Right cardiac atrium (tissue), 5 donors: ENCODE measurements around the gene ABHD6. TPM values are rescaled to one million over a fixed set of nuclear protein-coding genes. Genes with fewer than 3 reads are reported as not detected.
A peak's percentile ranks its signal among the peaks of the same experiment; 100 is the strongest.
"Not testable (repeated sequence)": the region's sequence is repeated elsewhere in the genome, so short reads cannot be mapped to it uniquely, and the experiment has no call there.

Source experiments
- ATAC-seq, 2 donors: fragments of 200-7000 bp; cut with Tn5 transposase; one replicate each; pipeline versions ENCODE4 v1.8.0 to v1.9.1; 2020; ENCODE audit warnings: moderate library complexity in 2 of 2, mild to moderate bottlenecking in 1 of 2
- DNase-seq, 3 donors: peaks; one replicate each; pipeline ENCODE4 v3.0.0-alpha.2; 2020
- H3K27ac ChIP-seq: one replicate; pipeline ENCODE4 v1.5.1; 2013; ENCODE audit warnings: mild to moderate bottlenecking, low read length, control low read depth, moderate library complexity
- H3K27me3 ChIP-seq: one replicate; pipeline ENCODE4 v1.6.1; 2013; ENCODE audit not compliant: control insufficient read depth, insufficient read depth
- H3K4me1 ChIP-seq: one replicate; pipeline ENCODE4 v1.6.1; 2013; ENCODE audit warnings: low read length; ENCODE audit not compliant: control insufficient read depth, insufficient read depth
- H3K4me3 ChIP-seq: one replicate; pipeline ENCODE4 v1.5.1; 2013; ENCODE audit warnings: low read length, control low read depth
- H3K9me3 ChIP-seq: one replicate; pipeline ENCODE4 v1.6.1; 2013; ENCODE audit warnings: low read length; ENCODE audit not compliant: control insufficient read depth
- WGBS: extraction: QIAGEN DNeasy Blood & Tissue Kit; methylation state at CpG from one replicate; pipeline ENCODE4 v1.1.7; 2013; 5-methylcytosine and 5-hydroxymethylcytosine counted together
- intact Hi-C, 4 donors: fragments of 100-400 bp; cut with DNase I; formaldehyde crosslinking; loops; one replicate each; pipeline versions ENCODE4 v1.11.0 to v1.14.0; 2022 to 2023
- polyA plus RNA-seq: library from polyadenylated mRNA; stranded (reverse); fragments of 200-250 nt; gene quantifications from one replicate; pipeline ENCODE4 v1.2.3, GENCODE V29; 2013
- total RNA-seq, 4 donors: library from RNA; stranded (reverse); fragmentation: NEBNext Ultra II Directional; extraction: Animal tissue kit (Norgen Biotek cat#: 25700); gene quantifications; one replicate each; pipeline ENCODE4 v1.2.1, GENCODE V29; 2021
- donor health status: healthy with polysubstance abuse.
- donor health status: DM: no; HTN: yes; CAD: no.
- donor health status: DM: no; HTN: no; CAD: no.
- donor health status: DM: no; HTN: yes; CAD: no; lungs with severe emphysema.
- donor health status: DM: yes; HTN: yes; CAD: no.

ABHD6 gene
- total and polyA plus RNA-seq, 5 donors, result 6.1 to 13.4 (median 10.6) TPM

DNA sequence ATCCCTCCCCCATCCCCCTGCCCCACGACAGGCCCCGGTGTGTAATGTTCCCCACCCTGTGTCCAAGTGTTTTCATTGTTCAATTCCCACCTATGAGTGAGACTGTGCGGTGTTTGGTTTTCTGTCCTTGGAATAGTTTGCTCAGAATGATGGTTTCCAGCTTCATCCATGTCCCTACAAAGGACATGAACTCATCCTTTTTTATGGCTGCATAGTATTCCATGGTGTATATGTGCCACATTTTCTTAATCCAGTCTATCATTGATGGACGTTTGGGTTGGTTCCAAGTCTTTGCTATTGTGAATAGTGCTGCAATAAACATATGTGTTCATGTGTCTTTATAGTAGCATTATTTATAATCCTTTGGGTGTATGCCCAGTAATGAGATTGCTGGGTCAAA, 5.3 kb downstream of the ABHD6 start:
- H3K27me3 ChIP-seq, DNase-seq, H3K4me1 ChIP-seq, H3K27ac ChIP-seq, ATAC-seq, intact Hi-C loops, H3K9me3 ChIP-seq, H3K4me3 ChIP-seq: not testable (repeated sequence)
- 92% methylated on average over 4 of the region's 4 CpGs for WGBS

DNA sequence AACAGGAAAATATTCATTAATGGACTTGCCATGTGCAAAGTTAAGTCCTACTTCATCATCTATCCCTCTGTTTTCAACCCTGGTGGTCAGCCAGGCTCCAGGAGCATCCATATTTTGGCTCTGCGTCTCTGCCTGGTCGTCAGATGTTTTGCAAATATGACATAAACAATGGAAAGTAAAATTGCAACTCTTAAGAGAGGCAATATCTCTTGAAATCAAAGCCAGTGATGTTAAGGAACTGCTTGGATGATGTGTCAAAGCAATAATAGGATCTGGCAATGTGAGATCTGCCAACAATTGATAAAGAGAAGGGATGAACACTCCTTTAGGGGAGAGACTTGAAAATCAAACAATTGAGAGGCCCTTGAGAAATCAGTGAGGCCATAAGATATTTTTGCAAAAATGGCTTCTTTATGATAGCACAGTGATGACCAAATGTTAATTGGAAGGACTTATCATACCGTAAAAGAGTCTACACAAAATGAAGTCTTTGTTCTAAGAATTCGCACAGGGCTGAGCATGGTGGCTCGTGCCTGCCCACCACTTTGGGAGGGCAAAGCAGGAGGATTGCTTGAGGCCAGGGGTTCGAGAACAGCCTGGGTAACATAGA, 6.5 kb downstream of the ABHD6 start:
- H3K4me1 ChIP-seq, result peaks cover 2% of the 10 kb centered on the region
- no peak overlapping the region for H3K4me3 ChIP-seq
- H3K27me3 ChIP-seq, result no peaks in the 10 kb centered on the region
- H3K27ac ChIP-seq, result no peak overlapping the region
- intact Hi-C loops, result no loop called here
- no peak for ATAC-seq
- no peak for DNase-seq
- H3K9me3 ChIP-seq, result no peaks in the 10 kb centered on the region
- 91% methylated on average over 6 of the region's 6 CpGs for WGBS

DNA sequence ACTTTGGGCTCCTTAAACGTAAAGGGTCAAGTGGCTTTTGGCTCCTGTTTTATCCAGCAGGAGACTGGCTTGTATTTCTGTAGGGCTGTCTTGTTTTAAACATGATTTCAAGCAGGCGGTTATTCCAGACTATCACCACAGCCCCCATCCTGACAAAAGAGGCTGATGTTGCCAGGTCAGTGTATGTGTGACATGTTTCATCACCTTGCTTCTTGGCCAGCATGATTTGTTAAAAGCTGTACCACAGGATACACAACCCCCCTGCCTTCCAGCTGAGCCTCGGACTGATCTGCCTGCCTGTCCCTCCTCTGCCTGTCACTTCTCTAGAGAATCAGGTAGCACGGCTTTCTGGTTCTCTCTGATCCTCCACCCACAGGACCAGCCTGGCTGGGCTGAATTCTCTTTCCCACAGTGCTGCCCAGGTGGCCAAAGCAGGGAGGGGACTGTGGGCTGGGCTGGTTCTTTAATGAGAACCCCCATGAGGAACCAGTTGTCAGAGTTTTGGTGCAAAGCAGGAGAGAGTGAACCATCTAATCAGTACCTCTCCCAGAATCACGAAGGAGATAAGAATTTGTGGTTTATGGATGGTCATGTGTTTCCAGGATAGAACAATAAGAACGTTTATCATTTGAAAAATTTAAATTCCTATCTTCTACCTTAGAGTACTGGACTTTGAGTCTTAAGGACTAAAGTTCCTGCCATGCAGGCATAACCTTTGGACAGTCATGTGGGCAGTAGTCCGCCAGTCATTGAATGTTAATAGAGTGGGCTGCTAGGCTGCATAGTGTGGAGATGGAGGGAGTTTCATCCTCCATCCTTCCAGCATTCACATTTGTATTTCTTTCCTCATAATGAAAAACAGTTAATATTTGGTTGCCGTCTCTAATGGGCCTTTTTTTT, 8.8 kb downstream of the ABHD6 start:
- H3K27me3 ChIP-seq, result no peaks in the 10 kb centered on the region
- 67% methylated on average over 8 of the region's 8 CpGs for WGBS
- intact Hi-C loops, result no loop called here
- H3K9me3 ChIP-seq, result no peaks in the 10 kb centered on the region
- H3K4me1 ChIP-seq, result peaks cover 8% of the 10 kb centered on the region
- DNase-seq (no peak), ATAC-seq (peak in 1 of 2 donors; percentile 29)
- no peak overlapping the region for H3K4me3 ChIP-seq
- H3K27ac ChIP-seq, result no peak overlapping the region

GRCh38 chr3:58249358-58250092, 11.9 kb downstream of the ABHD6 start:
- Histone ChIP-seq H3K27ac (peak overlapping the region; percentile 28), H3K27me3 (no peaks in the 10 kb centered on the region), H3K4me1 (peaks cover 8% of the 10 kb centered on the region), H3K4me3 (no peak overlapping the region), H3K9me3 (no peaks in the 10 kb centered on the region)
- intact Hi-C loops, result no loop called here
- DNase-seq (no peak), ATAC-seq (peak in 1 of 2 donors; percentile 79)
- 58% methylated on average over 7 of the region's 7 CpGs for WGBS

DNA sequence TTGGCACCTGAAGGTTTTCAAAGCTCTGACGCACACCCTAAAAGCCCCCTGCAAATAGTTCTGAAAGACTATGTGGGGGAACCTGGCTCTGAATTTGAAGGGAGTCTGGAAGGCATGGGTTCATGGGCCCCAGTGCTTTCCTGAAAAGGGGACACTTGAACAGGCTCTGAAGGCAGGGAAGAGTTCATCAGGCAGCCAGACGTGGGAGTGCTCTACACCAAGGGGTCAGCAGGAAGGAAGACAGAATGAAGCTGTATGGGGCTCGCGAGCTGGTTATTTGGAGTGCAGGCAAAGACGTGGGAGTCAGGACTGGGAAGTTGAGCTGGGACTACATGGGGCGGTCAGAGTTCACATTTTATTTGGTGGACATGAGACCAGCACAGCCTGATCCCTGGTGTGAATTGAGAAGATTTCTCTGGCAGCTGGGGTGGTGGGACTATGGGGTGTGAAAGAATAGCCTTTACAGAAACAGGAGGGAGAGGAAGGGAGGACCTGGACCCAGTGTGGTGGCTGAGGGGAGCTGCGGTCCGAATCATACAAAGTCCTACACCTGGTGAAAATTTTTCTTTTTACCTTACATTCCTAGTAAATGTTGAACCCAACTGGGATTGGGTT, 12.6 kb downstream of the ABHD6 start:
- WGBS, result 63% methylated on average over 8 of the region's 8 CpGs
- DNase-seq (no peak), ATAC-seq (peak; percentile 10 to 41)
- Histone ChIP-seq H3K27ac (peak overlapping the region; percentile 28), H3K27me3 (no peaks in the 10 kb centered on the region), H3K9me3 (no peaks in the 10 kb centered on the region), H3K4me3 (no peak overlapping the region), H3K4me1 (peaks cover 8% of the 10 kb centered on the region)
- intact Hi-C loops, result no loop called here

GRCh38 chr3:58251631-58252035, 14.0 kb downstream of the ABHD6 start:
- no peak for ATAC-seq

DNA sequence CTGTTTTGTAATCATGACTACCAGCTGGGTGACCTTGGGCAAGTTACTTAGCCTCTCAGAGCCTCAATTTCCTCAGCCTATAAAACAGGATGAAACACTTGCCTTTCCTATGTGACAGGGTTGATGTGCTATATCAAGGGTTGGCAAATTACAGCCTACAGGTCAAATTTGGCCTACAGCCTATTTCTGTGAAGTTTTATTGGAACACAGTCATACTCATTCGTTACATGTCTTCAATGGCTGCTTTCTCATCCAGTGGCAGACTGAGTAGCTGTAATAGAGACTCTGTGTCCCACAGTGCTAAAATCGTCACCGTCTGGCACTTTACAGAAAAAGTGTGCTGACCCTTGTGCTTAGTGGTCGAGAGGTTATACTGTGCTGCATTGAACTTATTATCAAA, 16.6 kb downstream of the ABHD6 start:
- Histone ChIP-seq H3K27ac (no peak overlapping the region), H3K27me3 (no peaks in the 10 kb centered on the region), H3K9me3 (no peaks in the 10 kb centered on the region), H3K4me3 (no peak overlapping the region), H3K4me1 (peaks cover 6% of the 10 kb centered on the region)
- intact Hi-C loops, result no loop called here
- ATAC-seq (no peak), DNase-seq (no peak)
- WGBS, result 87% methylated on average over 4 of the region's 4 CpGs

More at GRCh38 chr3:58251631-58252035, 14.0 kb downstream of the ABHD6 start:
- intact Hi-C loops, result no loop called here
- peaks cover 6% of the 10 kb centered on the region for H3K4me1 ChIP-seq
- H3K9me3 ChIP-seq, result no peaks in the 10 kb centered on the region
- H3K4me3 ChIP-seq, result no peak overlapping the region
- 79% methylated on average over 3 of the region's 3 CpGs for WGBS
- H3K27ac ChIP-seq, result no peak overlapping the region
- no peak for DNase-seq
- H3K27me3 ChIP-seq, result no peaks in the 10 kb centered on the region

DNA sequence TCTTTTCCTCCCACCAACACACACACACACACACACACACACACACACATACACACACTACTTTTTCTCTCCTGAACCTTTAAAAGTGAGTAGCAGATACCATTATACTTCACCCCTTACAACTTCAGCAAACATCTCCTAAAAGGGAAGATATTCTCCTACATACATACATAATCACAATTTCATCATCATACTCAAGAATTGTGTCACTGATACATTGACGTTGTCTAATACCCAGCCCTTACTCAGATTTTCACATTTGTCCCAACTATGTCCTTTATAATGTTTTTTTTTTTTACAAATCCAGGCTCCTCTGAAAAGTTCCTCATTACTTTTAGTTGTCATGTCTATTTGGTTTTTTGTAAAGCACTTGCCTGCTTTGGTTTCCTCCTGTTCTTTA, 18.5 kb downstream of the ABHD6 start:
- 77% methylated on average over 1 of the region's 1 CpG for whole genome bisulfite sequencing
- Histone ChIP-seq H3K27ac (no peak overlapping the region), H3K27me3 (no peaks in the 10 kb centered on the region), H3K9me3 (no peaks in the 10 kb centered on the region), H3K4me3 (no peak overlapping the region), H3K4me1 (no peaks in the 10 kb centered on the region)
- DNase-seq (no peak), ATAC-seq (no peak)
- intact Hi-C loops, result no loop called here

- Histone ChIP-seq H3K4me1 (no peaks in the 10 kb centered on the region), H3K9me3 (no peaks in the 10 kb centered on the region), H3K27ac (no peak overlapping the region), H3K27me3 (no peaks in the 10 kb centered on the region), H3K4me3 (no peak overlapping the region)
- WGBS, result 96% methylated on average over 4 of the region's 4 CpGs
- ATAC-seq (no peak), DNase-seq (no peak)
- intact Hi-C loops, result no loop called here
Measured at GRCh38 chr3:58256511-58256910, 18.9 kb downstream of the ABHD6 start.

DNA sequence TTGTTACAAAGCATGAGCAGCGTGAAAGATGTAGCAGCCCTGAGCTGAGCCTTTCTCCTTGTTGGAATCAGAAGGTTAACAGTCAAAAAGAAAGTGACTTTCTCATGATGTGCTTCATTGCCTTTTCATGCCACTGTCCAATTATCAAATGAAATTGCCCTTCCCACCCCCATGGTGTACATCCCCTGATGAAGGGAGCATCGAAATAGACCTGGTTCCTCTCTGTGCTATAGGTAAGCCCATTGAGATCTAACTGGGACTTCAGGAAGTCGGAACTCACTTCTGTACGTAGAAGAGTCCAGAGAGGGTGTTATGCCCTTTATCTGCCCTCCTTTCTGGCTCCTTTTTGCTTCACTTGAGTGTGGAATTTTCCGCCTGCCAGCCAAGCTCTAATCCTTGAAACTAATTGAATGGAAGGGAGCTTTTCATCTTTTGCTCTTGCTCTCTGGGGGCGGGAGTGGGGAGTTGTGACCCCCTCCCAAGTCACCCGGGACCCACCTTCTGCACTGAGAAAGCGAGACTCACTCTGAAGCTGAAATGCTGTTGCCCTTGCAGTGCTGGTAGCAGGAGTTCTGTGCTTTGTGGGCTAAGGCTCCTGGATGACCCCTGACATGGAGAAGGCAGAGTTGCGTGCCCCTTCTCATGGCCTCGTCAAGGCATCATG, 20.9 kb downstream of the ABHD6 start:
- 90% methylated on average over 10 of the region's 10 CpGs for WGBS
- H3K27ac ChIP-seq, result no peak overlapping the region
- H3K27me3 ChIP-seq, result no peaks in the 10 kb centered on the region
- no peak overlapping the region for H3K4me3 ChIP-seq
- no peaks in the 10 kb centered on the region for H3K4me1 ChIP-seq
- intact Hi-C loops, result no loop called here
- no peaks in the 10 kb centered on the region for H3K9me3 ChIP-seq
- DNase-seq, result no peak
- ATAC-seq, result no peak
